Activated T-cell treated with anti-CD3 and anti-CD28 coated beads, Interleukin-2, amount 50 U/mL, for 1 hour (primary cell): ENCODE results near the gene AFAP1.
A peak's percentile ranks its signal among the peaks of the same experiment; 100 is the strongest.

ENCODE experiments used
- DNase-seq: peaks from one replicate; pipeline ENCODE4 v3.0.0-alpha.2; 2020

Gene AFAP1

DNA sequence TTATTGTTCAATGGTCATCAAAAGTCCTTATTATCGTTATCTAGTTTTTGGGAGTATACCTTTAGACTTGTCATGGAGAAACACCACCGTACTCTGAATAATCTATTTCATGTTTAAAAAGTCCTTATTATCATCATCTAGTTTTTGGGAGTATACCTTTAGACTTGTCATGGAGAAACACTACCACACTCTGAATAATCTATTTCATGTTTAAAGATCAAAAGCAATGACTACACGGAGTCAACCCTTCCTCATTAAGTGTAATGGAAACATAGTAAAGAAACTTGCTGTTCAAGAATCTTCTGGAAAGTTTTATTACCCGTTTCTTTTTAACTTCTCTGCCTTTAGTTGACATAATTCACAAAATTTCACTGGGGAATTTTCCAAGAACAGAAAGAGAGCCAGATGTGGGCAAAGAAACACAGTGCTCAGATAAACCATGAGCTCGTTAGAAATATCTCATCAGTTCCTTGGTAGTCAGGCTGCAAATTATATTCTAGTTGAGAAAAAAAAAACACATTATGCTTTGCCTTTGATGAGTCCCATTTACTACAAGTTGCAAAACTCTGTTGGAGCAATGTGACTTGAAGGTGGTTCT is 158.8 kb downstream of the AFAP1 start:
- DNase-seq = no peak

GRCh38 chr4:7779432-7779768 is 160.3 kb downstream of the AFAP1 start:
- no peak for DNase-seq

- no peak for DNase-seq
Observed at GRCh38 chr4:7778510-7779431, 160.9 kb downstream of the AFAP1 start.

DNA sequence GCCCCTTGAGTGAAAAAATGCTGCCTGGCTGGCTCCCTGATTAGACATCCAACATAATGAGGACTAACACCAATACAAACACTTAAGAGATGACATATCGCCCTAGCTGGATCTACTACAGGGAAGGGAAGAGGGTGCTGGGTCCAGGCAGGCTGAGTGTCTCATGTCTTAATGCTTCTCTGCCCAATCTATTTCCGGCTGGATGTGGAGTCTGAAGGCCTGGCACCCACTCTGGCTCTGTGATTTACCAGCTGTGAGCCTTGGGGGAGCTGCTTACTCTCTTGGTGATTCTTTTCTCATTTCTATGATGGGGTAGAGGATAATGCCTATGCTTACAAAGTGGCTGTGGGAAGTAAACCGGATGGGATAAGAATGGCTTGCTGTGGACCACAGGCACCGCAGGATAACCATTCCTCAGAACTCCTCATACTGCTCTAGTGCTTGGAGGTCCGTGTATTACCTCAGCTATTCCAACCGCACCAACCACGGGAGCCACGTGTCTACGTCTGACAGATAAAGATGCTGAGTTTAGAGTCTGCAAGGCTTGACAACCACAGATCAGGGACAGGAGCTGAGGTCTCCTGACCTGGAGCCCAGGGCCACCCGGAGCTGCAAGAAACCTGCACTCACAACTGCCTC is 161.7 kb downstream of the AFAP1 start:
- DNase-seq = no peak

- no peak for DNase-seq
Observed at GRCh38 chr4:7777017-7777710, 162.5 kb downstream of the AFAP1 start.

- DNase-seq = no peak
Observed at GRCh38 chr4:7775396-7775795, 164.3 kb downstream of the AFAP1 start.

GRCh38 chr4:7774301-7775294 is 165.1 kb downstream of the AFAP1 start:
- DNase-seq = no peak

DNA sequence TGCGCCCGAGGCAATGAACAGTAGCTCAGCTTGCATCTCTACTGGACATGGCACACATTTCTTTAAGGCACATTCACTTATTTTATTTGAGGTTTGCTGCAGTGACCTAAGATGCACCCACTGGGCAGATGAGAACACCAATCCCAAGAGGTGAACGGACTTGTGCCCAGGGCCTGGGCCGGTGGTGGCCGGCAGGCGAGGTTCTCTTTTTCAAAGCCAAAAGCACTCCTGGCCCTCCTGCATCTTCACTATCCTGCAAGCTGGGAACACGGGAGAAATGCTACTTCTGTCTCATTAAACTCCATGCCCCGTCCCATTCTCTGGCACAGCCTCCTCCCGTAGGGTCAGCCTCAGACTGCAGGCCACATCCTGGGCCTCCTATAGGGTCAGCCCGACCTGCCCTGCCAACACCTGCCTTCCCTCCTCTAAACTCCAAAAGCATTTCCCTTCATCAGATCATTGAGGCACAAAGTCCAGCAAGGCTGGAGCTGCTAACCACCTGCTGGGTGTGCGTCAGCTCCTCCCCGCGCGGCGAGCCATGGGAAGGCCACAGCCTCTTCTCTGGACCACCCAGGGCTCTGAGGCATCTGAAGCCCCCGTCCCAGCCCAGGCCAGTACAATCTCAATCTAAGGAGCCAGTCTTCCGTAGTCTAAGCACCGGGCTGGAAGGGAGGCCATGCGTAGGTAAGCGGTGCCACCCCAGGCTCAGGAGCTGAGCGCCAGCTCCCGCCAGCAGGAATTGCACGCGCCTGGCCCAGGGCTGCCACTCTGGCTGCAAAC is 166.1 kb downstream of the AFAP1 start:
- no peak for DNase-seq

- DNase-seq = no peak
Observed at GRCh38 chr4:7772711-7773385, 166.8 kb downstream of the AFAP1 start.

GRCh38 chr4:7771541-7772507 is 167.8 kb downstream of the AFAP1 start:
- DNase-seq = no peak

DNA sequence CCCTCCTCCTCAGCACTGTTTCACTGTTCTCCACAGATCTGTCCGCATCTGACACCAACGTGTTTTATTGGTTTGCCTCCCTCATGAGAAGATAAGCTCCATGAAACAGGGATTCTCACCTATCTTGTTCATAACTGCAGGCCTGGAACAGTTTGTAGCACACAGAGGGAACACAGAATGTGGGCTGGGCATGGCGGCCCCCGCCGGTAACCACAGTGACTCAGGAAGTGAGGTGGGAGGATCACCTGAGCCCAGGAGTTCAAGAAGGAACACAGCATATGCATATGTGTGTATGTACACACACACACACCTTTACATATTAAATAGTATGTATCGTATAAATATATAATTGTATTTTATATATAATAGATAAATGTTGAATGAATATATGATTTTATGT is 168.6 kb downstream of the AFAP1 start:
- DNase-seq = peak; percentile 50

DNA sequence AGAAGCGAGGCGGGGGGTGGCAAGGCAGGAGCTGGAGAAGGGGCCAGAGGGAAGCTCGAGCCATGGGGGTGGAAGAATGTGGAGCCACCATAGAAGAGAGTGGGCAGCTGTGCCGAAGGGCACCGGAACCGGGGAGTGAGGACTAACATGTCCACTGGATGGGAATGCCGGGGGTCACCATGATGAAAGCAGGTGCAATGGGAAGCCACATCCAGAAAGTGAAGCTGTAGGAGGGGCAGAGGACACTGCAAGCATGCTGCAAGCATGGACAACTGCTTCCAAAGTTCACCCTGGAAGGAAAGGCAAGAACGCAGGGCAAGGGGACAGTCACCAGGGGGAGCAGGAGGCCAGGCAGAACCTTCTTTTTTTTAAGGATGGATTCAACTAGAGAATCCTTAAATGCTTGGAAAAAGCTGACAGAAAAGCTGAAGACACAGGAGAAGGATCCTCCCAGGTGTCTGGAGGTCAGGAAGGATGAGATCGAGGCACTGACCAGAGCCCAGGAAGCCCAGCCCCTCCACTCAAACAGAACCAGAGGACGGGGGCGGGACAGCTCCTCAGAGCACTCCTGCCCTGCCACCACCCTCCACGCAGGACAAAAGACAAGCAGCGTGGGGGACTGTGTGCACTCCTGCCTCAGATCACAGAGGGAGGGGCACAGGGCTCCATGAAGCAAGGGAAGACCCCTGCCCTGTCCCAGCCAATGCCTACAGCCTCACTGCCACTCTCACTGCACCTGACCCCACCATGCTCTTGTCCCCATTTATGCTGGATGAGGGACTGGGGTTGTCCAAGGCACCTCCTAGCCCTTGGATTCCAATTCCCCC is 169.2 kb downstream of the AFAP1 start:
- DNase-seq = no peak

DNA sequence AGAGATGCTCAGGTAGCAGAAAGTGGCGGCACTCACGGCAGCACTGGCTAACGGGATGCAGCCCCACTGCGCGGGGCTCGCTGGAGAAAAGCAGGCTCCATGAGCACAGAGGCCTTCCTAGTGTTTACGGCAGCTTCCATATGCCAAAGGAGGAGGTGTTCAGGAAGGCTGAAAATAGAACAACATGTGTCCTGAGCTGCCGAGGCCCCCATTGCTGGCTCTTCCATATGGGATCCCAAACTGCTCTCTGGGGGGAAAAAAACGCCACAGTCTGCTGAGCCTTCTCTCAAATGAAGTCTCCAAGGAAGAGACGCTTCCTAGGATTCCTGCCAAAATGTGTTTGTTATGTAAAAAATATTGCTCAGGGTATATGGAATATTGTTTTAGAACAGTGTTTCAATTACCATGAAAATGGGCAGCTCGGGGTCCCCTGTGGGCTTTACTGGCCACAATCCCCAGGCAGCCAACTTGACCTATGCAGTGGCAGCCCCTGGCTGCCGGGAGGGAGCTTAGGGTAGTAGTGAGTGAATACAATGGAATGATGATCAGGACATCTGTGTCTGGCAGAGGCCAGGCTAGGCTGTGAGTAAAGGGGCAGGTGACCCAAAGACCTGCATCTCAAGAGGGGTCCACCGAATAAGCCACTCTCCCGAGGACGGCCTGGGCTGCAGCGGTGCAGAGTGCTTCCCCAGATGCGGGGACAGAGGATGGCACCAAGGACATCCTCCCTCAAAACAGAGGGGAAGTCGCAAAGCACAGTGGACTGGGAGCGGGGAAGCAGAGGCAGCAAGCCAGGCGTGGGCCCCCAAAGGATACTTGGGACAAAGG is 170.1 kb downstream of the AFAP1 start:
- no peak for DNase-seq

DNA sequence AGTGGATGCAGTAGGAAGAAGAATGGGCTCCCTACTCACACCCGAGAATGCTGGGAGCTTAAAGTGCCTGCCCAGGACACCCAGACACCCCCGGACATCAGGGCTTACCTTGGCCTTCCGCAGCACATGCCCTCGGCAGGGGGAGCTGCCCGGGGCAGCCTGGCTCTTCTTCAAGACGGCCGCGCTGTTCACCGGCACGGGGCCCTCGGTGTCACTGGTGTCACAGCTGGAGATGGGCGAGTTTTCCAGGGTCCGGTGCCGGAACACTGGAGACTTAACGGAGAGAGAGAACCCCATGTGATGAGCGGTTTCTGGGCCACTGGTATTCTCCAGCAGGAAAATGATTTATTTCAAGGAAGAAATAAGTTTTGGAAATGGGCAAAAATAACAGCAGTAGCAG is 170.9 kb downstream of the AFAP1 start:
- no peak for DNase-seq

DNA sequence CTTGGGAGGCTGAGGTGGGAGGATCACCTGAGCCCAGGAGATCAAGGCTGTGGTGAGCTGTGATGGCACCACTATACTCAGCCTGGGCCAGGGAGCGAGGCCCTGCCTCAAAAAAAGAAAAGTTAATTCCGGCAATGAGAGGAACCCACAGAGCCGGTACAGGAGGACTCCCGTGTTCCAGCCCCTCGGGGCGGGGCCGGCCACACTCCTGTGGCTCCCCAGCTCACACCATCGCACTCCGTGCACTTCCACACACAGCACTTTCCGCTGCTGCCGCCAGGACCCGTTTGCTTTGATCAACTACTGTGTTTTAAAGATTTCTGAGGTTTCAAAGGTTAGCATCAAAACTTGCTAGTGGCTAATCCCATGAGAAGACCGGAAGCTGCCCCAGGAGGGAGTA is 171.7 kb downstream of the AFAP1 start:
- DNase-seq = no peak

GRCh38 chr4:7767526-7767925 is 172.1 kb downstream of the AFAP1 start:
- DNase-seq = no peak

DNA sequence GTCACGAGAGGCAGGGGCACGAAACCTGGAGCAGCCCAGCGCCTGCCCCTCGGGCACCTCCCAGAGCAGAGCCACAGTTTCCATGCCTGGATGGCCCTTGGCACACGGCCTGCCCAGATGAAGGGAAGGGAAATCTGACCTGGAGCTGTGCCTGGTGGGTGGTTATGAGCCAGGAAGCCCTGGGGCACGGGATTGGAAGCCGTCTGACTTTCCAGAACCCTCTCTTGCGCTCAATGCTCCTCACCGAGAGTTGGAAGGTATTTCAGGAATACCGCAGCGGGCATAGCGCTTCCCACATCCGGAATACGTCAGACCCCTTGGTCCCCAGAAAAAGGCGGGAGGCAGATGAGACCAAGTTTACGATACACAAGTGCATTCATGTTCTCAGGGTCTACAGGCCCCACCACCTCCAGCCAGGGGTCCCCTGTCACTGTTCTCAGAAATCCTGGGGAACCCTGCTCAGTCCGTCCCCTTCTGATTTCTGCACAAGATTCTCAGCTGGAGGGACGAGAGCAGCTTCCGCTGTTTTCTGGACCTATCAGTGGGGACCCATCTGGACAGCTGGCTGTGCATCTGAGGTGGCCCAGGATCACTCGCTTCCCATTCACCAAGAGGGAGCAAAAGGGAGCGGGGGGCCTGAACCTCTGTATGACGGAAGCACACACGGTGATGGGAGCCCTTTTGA is 172.9 kb downstream of the AFAP1 start:
- no peak for DNase-seq
